ENCODE data around the gene THAP10.
A peak's percentile ranks its signal among the peaks of the same experiment; 100 is the strongest.

The THAP10 gene

GRCh38 chr15:70853318-70853972 lies 38.8 kb downstream of the THAP10 start:
- Histone ChIP-seq H3K9ac (ENCODE audit: low read depth, low read length) (peak overlapping the region; percentile 77), H3K36me3 (ENCODE audit: insufficient read depth, low read length) (no peaks in the 10 kb centered on the region), H3K9me3 (ENCODE audit: control insufficient read depth, insufficient read depth, low read length) (no peaks in the 10 kb centered on the region), H3K4me1 (ENCODE audit: insufficient read depth, low read length) (peaks cover 8% of the 10 kb centered on the region)

GRCh38 chr15:70852501-70853317 lies 39.5 kb downstream of the THAP10 start:
- Histone ChIP-seq H3K36me3 (ENCODE audit: insufficient read depth, low read length) (no peaks in the 10 kb centered on the region), H3K9me3 (ENCODE audit: control insufficient read depth, insufficient read depth, low read length) (no peaks in the 10 kb centered on the region), H3K4me1 (ENCODE audit: insufficient read depth, low read length) (peaks cover 8% of the 10 kb centered on the region), H3K9ac (ENCODE audit: low read depth, low read length) (peak overlapping the region; percentile 77)

- Histone ChIP-seq H3K4me1 (ENCODE audit: insufficient read depth, low read length) (peaks cover 8% of the 10 kb centered on the region), H3K9me3 (ENCODE audit: control insufficient read depth, insufficient read depth, low read length) (no peaks in the 10 kb centered on the region), H3K9ac (ENCODE audit: low read depth, low read length) (no peak overlapping the region), H3K36me3 (ENCODE audit: insufficient read depth, low read length) (no peaks in the 10 kb centered on the region)
Measured at GRCh38 chr15:70851889-70852288, 40.3 kb downstream of the THAP10 start.

GRCh38 chr15:70845602-70846360 lies 46.5 kb downstream of the THAP10 start:
- no peaks in the 10 kb centered on the region for H3K9me3 ChIP-seq (ENCODE audit: control insufficient read depth, insufficient read depth, low read length)

GRCh38 chr15:70837476-70837875 lies 54.8 kb downstream of the THAP10 start:
- Histone ChIP-seq H3K36me3 (ENCODE audit: insufficient read depth, low read length) (peaks cover 10% of the 10 kb centered on the region), H3K9me3 (ENCODE audit: control insufficient read depth, insufficient read depth, low read length) (no peaks in the 10 kb centered on the region; the same call in 1 of the 2 replicates), H3K4me1 (ENCODE audit: insufficient read depth, low read length) (peaks cover 13% of the 10 kb centered on the region), H3K9ac (ENCODE audit: low read depth, low read length) (no peak overlapping the region)

More at GRCh38 chr15:70845602-70846360, 46.5 kb downstream of the THAP10 start:
- H3K36me3 ChIP-seq (ENCODE audit: insufficient read depth, low read length): no peaks in the 10 kb centered on the region
- no peaks in the 10 kb centered on the region for H3K4me1 ChIP-seq (ENCODE audit: insufficient read depth, low read length)
- H3K9ac ChIP-seq (ENCODE audit: low read depth, low read length): no peak overlapping the region

- Histone ChIP-seq H3K9ac (ENCODE audit: low read depth, low read length) (no peak overlapping the region), H3K36me3 (ENCODE audit: insufficient read depth, low read length) (peaks cover 10% of the 10 kb centered on the region), H3K4me1 (ENCODE audit: insufficient read depth, low read length) (peaks cover 13% of the 10 kb centered on the region), H3K9me3 (ENCODE audit: control insufficient read depth, insufficient read depth, low read length) (no peaks in the 10 kb centered on the region; the same call in 1 of the 2 replicates)
Measured at GRCh38 chr15:70835841-70836240, 56.4 kb downstream of the THAP10 start.

GRCh38 chr15:70835415-70835814 lies 56.8 kb downstream of the THAP10 start:
- H3K9ac ChIP-seq (ENCODE audit: low read depth, low read length): no peak overlapping the region
- H3K9me3 ChIP-seq (ENCODE audit: control insufficient read depth, insufficient read depth, low read length): no peaks in the 10 kb centered on the region; the same call in 1 of the 2 replicates
- H3K36me3 ChIP-seq (ENCODE audit: insufficient read depth, low read length): peaks cover 10% of the 10 kb centered on the region
- H3K4me1 ChIP-seq (ENCODE audit: insufficient read depth, low read length): peaks cover 13% of the 10 kb centered on the region

- Histone ChIP-seq H3K36me3 (ENCODE audit: insufficient read depth, low read length) (peaks cover 10% of the 10 kb centered on the region), H3K9ac (ENCODE audit: low read depth, low read length) (no peak overlapping the region), H3K9me3 (ENCODE audit: control insufficient read depth, insufficient read depth, low read length) (no peaks in the 10 kb centered on the region; the same call in 1 of the 2 replicates), H3K4me1 (ENCODE audit: insufficient read depth, low read length) (peaks cover 13% of the 10 kb centered on the region)
Measured at GRCh38 chr15:70834999-70835398, 57.2 kb downstream of the THAP10 start.

- peaks cover 10% of the 10 kb centered on the region for H3K36me3 ChIP-seq (ENCODE audit: insufficient read depth, low read length)
- no peak overlapping the region for H3K9ac ChIP-seq (ENCODE audit: low read depth, low read length)
- H3K4me1 ChIP-seq (ENCODE audit: insufficient read depth, low read length): peaks cover 13% of the 10 kb centered on the region
- H3K9me3 ChIP-seq (ENCODE audit: control insufficient read depth, insufficient read depth, low read length): no peaks in the 10 kb centered on the region; the same call in 1 of the 2 replicates
Measured at GRCh38 chr15:70833861-70834765, 58.1 kb downstream of the THAP10 start.

- Histone ChIP-seq H3K4me1 (ENCODE audit: insufficient read depth, low read length) (peaks cover 13% of the 10 kb centered on the region), H3K9ac (ENCODE audit: low read depth, low read length) (no peak overlapping the region), H3K9me3 (ENCODE audit: control insufficient read depth, insufficient read depth, low read length) (no peaks in the 10 kb centered on the region; the same call in 1 of the 2 replicates), H3K36me3 (ENCODE audit: insufficient read depth, low read length) (peaks cover 10% of the 10 kb centered on the region)
Measured at GRCh38 chr15:70833422-70833821, 58.8 kb downstream of the THAP10 start.

GRCh38 chr15:70832176-70832575 lies 60.1 kb downstream of the THAP10 start:
- peaks cover 13% of the 10 kb centered on the region for H3K4me1 ChIP-seq (ENCODE audit: insufficient read depth, low read length)
- no peak overlapping the region for H3K9ac ChIP-seq (ENCODE audit: low read depth, low read length)
- H3K36me3 ChIP-seq (ENCODE audit: insufficient read depth, low read length): peaks cover 10% of the 10 kb centered on the region
- H3K9me3 ChIP-seq (ENCODE audit: control insufficient read depth, insufficient read depth, low read length): no peaks in the 10 kb centered on the region; the same call in 1 of the 2 replicates

Measured in ES-I3 (cell line).